Heart right ventricle (tissue), 16 donors: Measurements from ENCODE around the gene S100A13. TPM values are rescaled to one million over a fixed set of nuclear protein-coding genes. Genes with fewer than 3 reads are reported as not detected.

Source experiments
- ATAC-seq, 8 donors: fragments of 200-7000 bp; cut with Tn5 transposase; one replicate each; pipeline ENCODE4 v1.9.1; 2020; ENCODE audit warnings: mild to moderate bottlenecking in 8 of 8, moderate library complexity in 8 of 8, moderate number of reproducible peaks in 1 of 8
- DNase-seq, 2 donors: peaks; one replicate each; pipeline ENCODE4 v3.0.0-alpha.2; 2020
- H3K27ac ChIP-seq, 10 donors: fragments of 200-600 bp; sonication (generic) in 2 of 10; one replicate each; pipeline versions ENCODE4 v1.5.0 to v1.8.0; 2020 to 2022; ENCODE audit warnings: mild to moderate bottlenecking in 3 of 10
- H3K27me3 ChIP-seq, 7 donors: fragments of 200-600 bp; one replicate each; pipeline ENCODE4 v1.8.0; 2021 to 2022; ENCODE audit warnings: mild to moderate bottlenecking in 2 of 7
- H3K36me3 ChIP-seq, 9 donors: fragments of 200-600 bp; sonication (generic) in 1 of 9; one replicate each; pipeline versions ENCODE4 v1.5.0 to v1.8.0; 2020 to 2022; ENCODE audit warnings: mild to moderate bottlenecking in 2 of 9
- H3K4me1 ChIP-seq, 9 donors: fragments of 200-600 bp; sonication (generic) in 1 of 9; one replicate each; pipeline versions ENCODE4 v1.5.0 to v1.8.0; 2020 to 2022; ENCODE audit warnings: mild to moderate bottlenecking in 4 of 9
- H3K4me3 ChIP-seq, 10 donors: fragments of 200-600 bp; sonication (generic) in 2 of 10; one replicate each; pipeline versions ENCODE4 v1.5.0 to v1.8.0; 2020 to 2022; ENCODE audit warnings: mild to moderate bottlenecking in 7 of 10, moderate library complexity in 2 of 10
- H3K9me3 ChIP-seq, 11 donors: fragments of 200-600 bp in 10 of 11; sonication (generic) in 2 of 11; one replicate each; pipeline versions ENCODE4 v1.5.0 to v1.8.0; 2013 to 2022; ENCODE audit warnings: mild to moderate bottlenecking in 2 of 11, control low read depth in 1 of 11, moderate library complexity in 1 of 11
- WGBS, 2 donors: extraction: QIAGEN DNeasy Blood & Tissue Kit; methylation state at CpG; one replicate each; pipeline ENCODE4 v1.1.7; 2013; ENCODE audit warnings: inconsistent platforms in 1 of 2; 5-methylcytosine and 5-hydroxymethylcytosine counted together
- intact Hi-C, 10 donors: fragments of 100-400 bp; cut with DNase I; formaldehyde crosslinking; loops; one replicate each; pipeline versions ENCODE4 v1.11.1 to v1.14.2; 2022
- polyA plus RNA-seq, 2 donors: library from polyadenylated mRNA; stranded (reverse); fragments of 200-250 nt; gene quantifications; one replicate each; pipeline ENCODE4 v1.2.3, GENCODE V29; 2013
- total RNA-seq, 10 donors: library from RNA; stranded (reverse); fragmentation: NEBNext Ultra II Directional in 3 of 10; extraction: Animal tissue kit (Norgen Biotek cat#: 25700) in 3 of 10; gene quantifications; one replicate each; pipeline versions ENCODE4 v1.2.1 to v1.2.4, GENCODE V29; 2021 to 2023
- TF ChIP-seq, protein P1 (sequence below), 9 donors: fragments of 200-600 bp; sonication (generic) in 2 of 9; IDR thresholded peaks; one replicate each; pipeline versions ENCODE4 v1.5.0 to v1.8.0; 2021 to 2022; ENCODE audit warnings: antibody characterized with exemption in 9 of 9, mild to moderate bottlenecking in 5 of 9, moderate library complexity in 1 of 9
- donor health status: Arrhythmogenic right ventricular cardiomyopathy.
- donor health status: ischemic (EF 13 %, LVEDD 7.1; RV severe dilation, severe dysfunction).
- donor health status: healthy with polysubstance abuse.
- donor health status: DM: no; HTN: yes; CAD: no.
- donor health status: DM: no; HTN: no; CAD: no.
- donor health status: ischemic (EF 25% LVEDD 6.9; RV normal size, moderate dysfunction).
- donor health status: ischemic (EF 25% LVEDD 5.7; RV mildly dilated, moderate dysfunction).
- donor health status: healthy.
- donor health status: DM: yes; HTN: yes; CAD: no.
- donor health status: Ischemic cardiomyopathy.
- donor health status: ischemic (EF 35%, LVEDD 5.7; RV mildly dilated, moderate dysfunction).
- donor health status: nonischemic (EF 11% LVEDD 7.7; RV severe dilation, severe dysfunction).
- donor health status: DM: yes; HTN: yes; CAD: no.
- donor health status: PGD.
- donor health status: ischemic (EF 29% LVEDD 5.4; RV normal size, mild dysfunction).
- donor health status: nonischemic (EF 23%, LVEDD 6.1; RV moderate dilation, normal function).

The S100A13 gene
- total and polyA plus RNA-seq, 12 donors: 101 to 335 (median 134) TPM

GRCh38 chr1:153648000-153648643 lies 20.8 kb upstream of the S100A13 start:
- Histone ChIP-seq H3K27me3 (no peaks in the 10 kb centered on the region), H3K36me3 (peaks cover 0 to 44% (median 23%) of the 10 kb centered on the region in 9 donors), H3K9me3 (no peaks in the 10 kb centered on the region), H3K4me1 (peaks cover 2 to 56% (median 30%) of the 10 kb centered on the region in 9 donors), H3K27ac (peak overlapping the region in 1 of 10 donors; percentile 24), H3K4me3 (no peak overlapping the region)
- 87 to 88% methylated on average over 10 of the region's 10 CpGs for WGBS, 2 donors
- no peak for DNase-seq
- TF ChIP-seq, protein P1, sequence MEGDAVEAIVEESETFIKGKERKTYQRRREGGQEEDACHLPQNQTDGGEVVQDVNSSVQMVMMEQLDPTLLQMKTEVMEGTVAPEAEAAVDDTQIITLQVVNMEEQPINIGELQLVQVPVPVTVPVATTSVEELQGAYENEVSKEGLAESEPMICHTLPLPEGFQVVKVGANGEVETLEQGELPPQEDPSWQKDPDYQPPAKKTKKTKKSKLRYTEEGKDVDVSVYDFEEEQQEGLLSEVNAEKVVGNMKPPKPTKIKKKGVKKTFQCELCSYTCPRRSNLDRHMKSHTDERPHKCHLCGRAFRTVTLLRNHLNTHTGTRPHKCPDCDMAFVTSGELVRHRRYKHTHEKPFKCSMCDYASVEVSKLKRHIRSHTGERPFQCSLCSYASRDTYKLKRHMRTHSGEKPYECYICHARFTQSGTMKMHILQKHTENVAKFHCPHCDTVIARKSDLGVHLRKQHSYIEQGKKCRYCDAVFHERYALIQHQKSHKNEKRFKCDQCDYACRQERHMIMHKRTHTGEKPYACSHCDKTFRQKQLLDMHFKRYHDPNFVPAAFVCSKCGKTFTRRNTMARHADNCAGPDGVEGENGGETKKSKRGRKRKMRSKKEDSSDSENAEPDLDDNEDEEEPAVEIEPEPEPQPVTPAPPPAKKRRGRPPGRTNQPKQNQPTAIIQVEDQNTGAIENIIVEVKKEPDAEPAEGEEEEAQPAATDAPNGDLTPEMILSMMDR (IDR thresholded peaks at IDR 0.05): no peak
- peak in 4 of 8 donors; percentile 7 to 53 (median 12) for ATAC-seq
- intact Hi-C loops: no loop called here

- intact Hi-C loops: no loop called here
- peak overlapping the region in 3 of 10 donors; percentile 19 to 30 (median 24) for H3K27ac ChIP-seq
- ATAC-seq (peak in 5 of 8 donors; percentile 10 to 23 (median 12)), DNase-seq (no peak)
- WGBS, 2 donors: 43 to 56% methylated on average over 2 of the region's 2 CpGs
- TF ChIP-seq, protein P1 (IDR thresholded peaks at IDR 0.05): no peak
- H3K36me3 ChIP-seq: peaks cover 0 to 52% (median 30%) of the 10 kb centered on the region in 9 donors
- no peaks in the 10 kb centered on the region for H3K27me3 ChIP-seq
- H3K9me3 ChIP-seq: no peaks in the 10 kb centered on the region
- H3K4me1 ChIP-seq: peaks cover 2 to 57% (median 31%) of the 10 kb centered on the region in 9 donors
- H3K4me3 ChIP-seq: no peak overlapping the region
These were observed 20.0 kb upstream of the S100A13 start for GRCh38 chr1:153647346-153647714.

DNA sequence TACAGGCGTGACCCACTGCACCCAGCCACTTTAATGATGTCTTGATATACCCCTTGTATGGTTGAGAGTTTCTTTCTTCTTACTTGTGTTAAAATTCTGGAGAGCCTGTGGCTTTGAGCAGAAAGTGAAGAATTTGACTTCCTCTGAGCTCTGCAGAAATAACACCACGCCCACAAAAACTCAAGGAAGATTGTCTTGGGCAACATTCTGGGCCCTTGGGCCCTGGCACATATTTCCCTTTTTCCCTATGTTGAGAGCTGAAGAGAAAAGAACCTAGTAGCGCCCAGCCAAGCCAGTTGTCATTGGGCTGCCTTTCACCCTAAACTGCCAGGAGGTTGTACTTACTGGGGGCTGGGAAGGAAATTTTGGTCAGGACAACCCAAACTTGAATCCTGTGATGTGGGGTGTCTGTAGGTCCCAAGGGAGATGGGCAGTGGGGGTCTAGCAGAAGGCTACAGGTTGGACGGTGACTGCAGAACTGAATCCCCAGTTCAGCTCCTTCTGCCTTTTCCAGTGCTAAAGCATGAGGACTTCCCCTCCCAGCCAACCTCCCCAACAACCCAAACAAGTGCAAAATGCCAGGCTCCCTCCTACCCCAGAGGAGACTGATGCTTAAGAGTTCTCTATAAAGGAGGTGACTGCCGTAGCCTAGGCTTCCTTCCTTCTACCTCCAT lies 19.5 kb upstream of the S100A13 start:
- Histone ChIP-seq H3K27ac (peak overlapping the region in 3 of 10 donors; percentile 19 to 30 (median 24)), H3K4me1 (peaks cover 2 to 62% (median 33%) of the 10 kb centered on the region in 9 donors), H3K4me3 (no peak overlapping the region), H3K27me3 (no peaks in the 10 kb centered on the region), H3K36me3 (peaks cover 0 to 57% (median 35%) of the 10 kb centered on the region in 9 donors), H3K9me3 (no peaks in the 10 kb centered on the region)
- ATAC-seq: peak in 7 of 8 donors; percentile 3 to 30 (median 15)
- no peak for DNase-seq
- WGBS, 2 donors: 81 to 85% methylated on average over 5 of the region's 5 CpGs
- intact Hi-C loops: no loop called here
- TF ChIP-seq, protein P1 (IDR thresholded peaks at IDR 0.05): no peak

DNA sequence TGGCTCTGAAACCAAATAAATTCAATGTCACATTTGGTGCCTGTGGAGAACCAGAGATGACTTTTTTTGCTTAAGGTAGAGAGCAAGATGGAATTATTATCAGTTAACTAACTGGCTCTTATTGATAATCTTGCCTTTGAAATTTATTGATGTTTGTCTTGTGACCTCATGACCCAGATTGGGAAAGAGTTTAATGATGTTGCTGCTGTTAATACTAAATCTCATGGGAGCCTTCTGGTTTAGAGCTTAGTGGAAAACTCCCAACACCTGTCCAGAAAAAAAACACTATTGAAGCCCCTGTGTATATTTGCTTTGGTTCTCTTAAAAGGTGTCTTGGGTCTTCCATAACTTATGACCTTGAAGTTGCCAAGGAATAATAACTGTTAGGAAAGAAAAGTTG lies 16.5 kb upstream of the S100A13 start:
- no peaks in the 10 kb centered on the region for H3K9me3 ChIP-seq
- no peak overlapping the region for H3K4me3 ChIP-seq
- TF ChIP-seq, protein P1 (IDR thresholded peaks at IDR 0.05): no peak
- peak overlapping the region in 6 of 10 donors; percentile 1 to 66 (median 29) for H3K27ac ChIP-seq
- peaks cover 0 to 78% (median 45%) of the 10 kb centered on the region in 9 donors for H3K4me1 ChIP-seq
- DNase-seq (no peak), ATAC-seq (no peak)
- no peaks in the 10 kb centered on the region for H3K27me3 ChIP-seq
- peaks cover 0 to 87% (median 62%) of the 10 kb centered on the region in 9 donors for H3K36me3 ChIP-seq
- intact Hi-C loops: no loop called here
